PC-9 (cell line): ENCODE results near the gene FOXN4. TPM values are rescaled to one million over a fixed set of nuclear protein-coding genes. Genes with fewer than 3 reads are reported as not detected.

Source experiments
- BruUV-seq: library from RNA; stranded (reverse); fragments of 400-500 nt; replicated peaks from 2 replicates; lab custom pipeline; 2021; lab: Mats Ljungman, UMichigan
- CTCF ChIA-PET: fragments of 300-600 bp; sonication (Branson Sonifier 250); formaldehyde crosslinking; loops from one replicate; lab custom pipeline; 2022; ENCODE audit warnings: antibody characterized with exemption; lab: Charles Lee
- POLR2A ChIA-PET: fragments of 300-600 bp; sonication (Branson Sonifier 250); formaldehyde crosslinking; loops from one replicate; lab custom pipeline; 2022; ENCODE audit warnings: antibody characterized with exemption; ENCODE audit not compliant: unreplicated experiment; lab: Charles Lee
- DNase-seq, 2 experiments: peaks; one replicate each; pipeline versions ENCODE4 v3.0.0 to v3.0.0-alpha.2; 2015 to 2022; ENCODE audit warnings: mixed read lengths in 1 of 2
- H2AFZ ChIP-seq: fragments of 200-600 bp; sonication (generic); 2 replicates; pipeline ENCODE4 v1.8.1; 2017; ENCODE audit warnings: antibody characterized with exemption
- H3F3A ChIP-seq: fragments of 200-600 bp; sonication (generic); 2 replicates; pipeline ENCODE4 v1.8.1; 2017; ENCODE audit warnings: antibody characterized with exemption, mild to moderate bottlenecking, low read depth; ENCODE audit not compliant: insufficient read depth
- H3K27ac ChIP-seq: fragments of 200-600 bp; sonication (generic); 2 replicates; pipeline ENCODE4 v1.6.1; 2016; ENCODE audit warnings: mixed run types
- H3K27me3 ChIP-seq: fragments of 200-600 bp; sonication (generic); 2 replicates; pipeline ENCODE4 v1.6.1; 2016; ENCODE audit warnings: low read depth, mixed run types; ENCODE audit not compliant: insufficient read depth
- H3K36me3 ChIP-seq: fragments of 200-600 bp; sonication (generic); 2 replicates; pipeline ENCODE4 v1.6.1; 2016; ENCODE audit warnings: low read depth, mixed run types
- H3K4me1 ChIP-seq: fragments of 200-600 bp; sonication (generic); replicated peaks from 2 replicates; pipeline ENCODE4 v1.6.1; 2016; ENCODE audit warnings: mixed run types; ENCODE audit not compliant: insufficient read depth
- H3K4me2 ChIP-seq: fragments of 200-600 bp; sonication (generic); 2 replicates; pipeline ENCODE4 v1.6.1; 2017; ENCODE audit warnings: mixed run types
- H3K4me3 ChIP-seq: fragments of 200-600 bp; sonication (generic); 2 replicates; pipeline ENCODE4 v1.6.1; 2016; ENCODE audit warnings: mixed run types
- H3K79me2 ChIP-seq: fragments of 200-600 bp; sonication (generic); 2 replicates; pipeline ENCODE4 v1.6.1; 2017; ENCODE audit warnings: low read depth, mixed run types
- H3K9me2 ChIP-seq: fragments of 200-600 bp; sonication (generic); 2 replicates; pipeline ENCODE4 v1.8.1; 2017; ENCODE audit warnings: mild to moderate bottlenecking; ENCODE audit not compliant: insufficient read depth
- H3K9me3 ChIP-seq: fragments of 200-600 bp; sonication (generic); 2 replicates; pipeline ENCODE4 v1.8.1; 2016; ENCODE audit warnings: low read depth; ENCODE audit not compliant: insufficient read depth
- H4K20me1 ChIP-seq: fragments of 200-600 bp; sonication (generic); 2 replicates; pipeline ENCODE4 v1.8.1; 2017; ENCODE audit not compliant: insufficient read depth
- EZH2 ChIP-seq: fragments of 200-600 bp; sonication (generic); IDR thresholded peaks from 2 replicates; pipeline ENCODE4 v1.8.0; 2017; ENCODE audit warnings: antibody characterized with exemption, low read depth
- intact Hi-C: fragments of 100-400 bp; cut with micrococcal nuclease; formaldehyde crosslinking; loops from one replicate; pipeline ENCODE4 v1.10.0; 2022; ENCODE audit not compliant: unreplicated experiment
- total RNA-seq: library from RNA; stranded (reverse); gene quantifications from 2 replicates; pipeline ENCODE4 v1.2.3, GENCODE V29; 2021
- TF ChIP-seq, protein P1 (sequence below): fragments of 200-600 bp; sonication (generic); conservative IDR thresholded peaks from 2 replicates; pipeline ENCODE4 v1.6.1; 2017; ENCODE audit warnings: mixed run types, antibody characterized with exemption, mild to moderate bottlenecking, moderate library complexity

The FOXN4 gene
- total RNA-seq, 1 experiment from 2014 or later: not detected

DNA sequence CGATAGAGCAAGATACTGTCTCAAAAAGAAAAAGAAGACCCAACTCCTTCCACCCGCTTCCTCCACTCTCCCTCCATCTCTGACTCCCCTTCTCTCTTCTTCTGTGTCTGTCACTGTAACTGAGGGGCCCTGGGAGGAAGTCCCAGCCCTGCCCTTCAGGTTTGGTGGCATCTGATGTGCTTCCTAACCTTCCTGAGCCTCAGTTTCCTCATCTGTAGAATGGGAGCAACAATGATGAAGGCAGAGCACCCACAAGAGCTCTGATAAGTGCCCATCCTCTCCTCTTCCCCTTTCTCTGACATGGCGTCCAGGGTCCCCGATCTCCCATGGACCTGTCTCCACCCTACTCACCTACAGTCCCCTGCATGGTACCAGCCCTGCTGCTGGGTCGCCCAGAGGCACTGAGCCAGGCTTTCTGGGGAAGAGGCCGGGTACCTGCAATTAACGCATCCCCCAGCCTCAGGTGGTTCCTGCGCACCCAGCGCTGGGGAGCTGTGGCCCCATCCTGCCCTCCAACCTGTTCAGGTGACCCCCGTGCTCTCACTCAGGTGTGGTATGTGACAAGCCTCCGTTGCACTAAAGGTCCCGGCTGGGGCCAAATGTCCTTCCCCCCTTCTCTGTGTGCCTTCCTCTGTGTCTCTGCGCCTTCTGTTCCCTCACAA, 13.2 kb downstream of the FOXN4 start:
- no peaks in the 10 kb centered on the region for H3K9me2 ChIP-seq
- BruUV-seq: no TSS peak
- intact Hi-C loops: no loop called here
- H3K9me3 ChIP-seq: no peaks in the 10 kb centered on the region
- no peak overlapping the region for H2AFZ ChIP-seq
- H3K27ac ChIP-seq: no peak overlapping the region
- POLR2A ChIA-PET: no interaction called here
- DNase-seq: no peak
- no peak overlapping the region for H3K4me2 ChIP-seq
- CTCF ChIA-PET: no interaction called here
- no peak overlapping the region for H3K4me3 ChIP-seq
- H3K79me2 ChIP-seq: no peaks in the 10 kb centered on the region
- no peaks in the 10 kb centered on the region for H3K4me1 ChIP-seq
- TF ChIP-seq, protein P1, sequence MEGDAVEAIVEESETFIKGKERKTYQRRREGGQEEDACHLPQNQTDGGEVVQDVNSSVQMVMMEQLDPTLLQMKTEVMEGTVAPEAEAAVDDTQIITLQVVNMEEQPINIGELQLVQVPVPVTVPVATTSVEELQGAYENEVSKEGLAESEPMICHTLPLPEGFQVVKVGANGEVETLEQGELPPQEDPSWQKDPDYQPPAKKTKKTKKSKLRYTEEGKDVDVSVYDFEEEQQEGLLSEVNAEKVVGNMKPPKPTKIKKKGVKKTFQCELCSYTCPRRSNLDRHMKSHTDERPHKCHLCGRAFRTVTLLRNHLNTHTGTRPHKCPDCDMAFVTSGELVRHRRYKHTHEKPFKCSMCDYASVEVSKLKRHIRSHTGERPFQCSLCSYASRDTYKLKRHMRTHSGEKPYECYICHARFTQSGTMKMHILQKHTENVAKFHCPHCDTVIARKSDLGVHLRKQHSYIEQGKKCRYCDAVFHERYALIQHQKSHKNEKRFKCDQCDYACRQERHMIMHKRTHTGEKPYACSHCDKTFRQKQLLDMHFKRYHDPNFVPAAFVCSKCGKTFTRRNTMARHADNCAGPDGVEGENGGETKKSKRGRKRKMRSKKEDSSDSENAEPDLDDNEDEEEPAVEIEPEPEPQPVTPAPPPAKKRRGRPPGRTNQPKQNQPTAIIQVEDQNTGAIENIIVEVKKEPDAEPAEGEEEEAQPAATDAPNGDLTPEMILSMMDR: no peak
- H3F3A ChIP-seq: no peaks in the 10 kb centered on the region
- peaks cover 42% of the 10 kb centered on the region for H3K27me3 ChIP-seq
- no peaks in the 10 kb centered on the region for H3K36me3 ChIP-seq
- H4K20me1 ChIP-seq: no peaks in the 10 kb centered on the region

DNA sequence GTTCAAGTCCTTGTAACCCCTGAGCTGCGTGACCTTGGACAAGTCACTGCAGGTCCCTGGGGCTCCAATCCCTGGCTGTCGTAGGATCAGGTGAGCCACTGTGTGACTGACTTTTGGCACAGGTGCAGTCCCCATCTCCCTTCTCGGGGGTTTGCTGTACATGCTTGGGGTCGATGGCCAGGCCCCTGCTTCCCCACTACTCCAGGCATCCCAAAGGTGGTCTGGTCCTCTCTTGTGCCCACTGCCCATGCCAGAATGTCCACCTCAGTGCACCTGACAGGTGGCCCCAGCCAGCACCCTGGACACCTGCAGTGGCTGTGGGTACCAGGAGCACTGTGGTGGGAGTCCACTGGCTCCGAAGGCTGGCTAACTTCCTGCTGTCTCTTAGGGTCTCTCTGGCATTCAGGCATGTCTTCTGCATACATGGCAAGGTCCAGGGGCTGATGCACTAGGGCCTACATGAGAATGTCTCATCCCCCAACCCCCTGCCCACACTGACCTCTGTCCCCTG, 14.7 kb downstream of the FOXN4 start:
- POLR2A ChIA-PET: no interaction called here
- Histone ChIP-seq H3K4me1 (no peaks in the 10 kb centered on the region), H3K9me2 (no peaks in the 10 kb centered on the region), H3K4me3 (no peak overlapping the region), H4K20me1 (no peaks in the 10 kb centered on the region), H3F3A (no peaks in the 10 kb centered on the region), H3K27ac (no peak overlapping the region), H2AFZ (no peak overlapping the region), H3K79me2 (no peaks in the 10 kb centered on the region), H3K36me3 (no peaks in the 10 kb centered on the region), H3K9me3 (no peaks in the 10 kb centered on the region), H3K27me3 (peaks cover 48% of the 10 kb centered on the region), H3K4me2 (no peak overlapping the region)
- no TSS peak for BruUV-seq
- no peak for DNase-seq
- intact Hi-C loops: no loop called here
- CTCF ChIA-PET: no interaction called here
- no peak for TF ChIP-seq EZH2
- TF ChIP-seq, protein P1: no peak

DNA sequence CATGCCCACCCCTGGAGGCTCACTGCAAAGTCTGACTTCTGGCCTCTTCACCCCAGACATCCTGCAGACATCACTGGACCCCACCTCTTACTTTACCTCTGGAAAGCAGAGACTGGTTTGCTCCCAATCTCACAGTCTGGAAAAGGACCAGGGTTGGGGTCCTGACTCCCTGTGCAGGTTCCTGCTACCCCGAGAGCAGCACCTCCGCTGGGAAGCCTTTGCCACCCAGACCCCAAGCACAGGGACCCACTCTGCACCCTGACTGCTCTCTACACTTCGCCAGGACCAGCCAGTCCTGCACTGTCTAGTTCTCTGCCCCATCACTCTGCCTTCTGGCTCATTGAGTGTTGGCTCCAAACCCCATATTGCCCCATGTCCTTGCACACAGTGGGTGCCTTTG, 16.0 kb downstream of the FOXN4 start:
- no peaks in the 10 kb centered on the region for H3K9me3 ChIP-seq
- no peaks in the 10 kb centered on the region for H3K36me3 ChIP-seq
- no peak overlapping the region for H3K4me2 ChIP-seq
- no peaks in the 10 kb centered on the region for H3K79me2 ChIP-seq
- ChIA-PET POLR2A (no interaction called here), CTCF (no interaction called here)
- TF ChIP-seq, protein P1: no peak
- no peak for TF ChIP-seq EZH2
- H3K27me3 ChIP-seq: peaks cover 53% of the 10 kb centered on the region
- intact Hi-C loops: no loop called here
- H2AFZ ChIP-seq: no peak overlapping the region
- H4K20me1 ChIP-seq: no peaks in the 10 kb centered on the region
- no peak for DNase-seq
- H3K9me2 ChIP-seq: no peaks in the 10 kb centered on the region
- BruUV-seq: no TSS peak
- no peak overlapping the region for H3K27ac ChIP-seq
- no peaks in the 10 kb centered on the region for H3K4me1 ChIP-seq
- no peaks in the 10 kb centered on the region for H3F3A ChIP-seq
- H3K4me3 ChIP-seq: no peak overlapping the region
